HG02798 (cell line): Measurements from ENCODE around the gene UCKL1.

Experiments
- ATAC-seq: cut with Tn5 transposase; IDR thresholded peaks from one replicate; pipeline ENCODE4 v1.9.1; 2021; ENCODE audit warnings: mild to moderate bottlenecking; ENCODE audit not compliant: unreplicated experiment, poor library complexity

UCKL1 gene

DNA sequence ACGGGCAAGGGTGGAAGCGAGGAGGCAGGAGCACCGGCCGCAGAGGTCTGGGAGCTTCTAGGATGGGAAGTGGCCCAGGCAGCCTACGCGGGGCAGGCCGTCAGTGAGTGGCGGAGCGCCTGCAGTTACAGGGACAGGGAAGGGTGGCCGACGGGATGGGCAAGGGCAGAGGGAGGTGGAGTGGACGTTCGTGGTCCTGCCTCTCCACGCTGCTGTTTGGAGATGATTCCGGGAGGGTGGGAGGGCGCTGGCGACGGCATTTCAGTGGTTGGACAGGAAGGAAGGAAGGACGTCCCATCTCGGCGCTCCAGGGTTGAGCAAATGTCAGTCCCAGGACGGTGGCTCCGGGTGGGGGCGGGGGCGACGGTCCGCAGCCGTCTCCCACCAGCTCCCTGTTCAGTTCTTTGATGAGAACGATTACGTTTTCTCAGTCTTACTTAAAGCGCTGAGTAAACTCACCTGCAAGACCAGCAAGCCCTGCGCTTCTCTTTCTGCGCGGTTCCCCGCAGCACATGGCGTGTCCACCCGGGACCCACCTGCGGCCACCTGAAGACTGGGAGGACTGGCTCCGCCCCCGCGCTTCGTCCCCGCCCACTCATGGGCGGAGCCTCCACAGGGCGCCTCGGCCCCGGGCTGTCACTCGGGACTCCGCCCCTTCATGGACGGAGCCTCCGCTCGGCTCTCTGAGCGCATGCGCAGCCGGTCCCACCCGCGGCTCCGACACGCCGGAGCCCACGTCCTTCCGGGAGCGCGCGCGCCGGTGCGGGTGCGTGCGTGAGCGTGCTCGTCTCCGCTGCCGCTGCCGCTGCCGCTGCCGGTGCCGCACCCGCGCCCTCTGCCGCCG, 61.6 kb downstream of the UCKL1 start, which contains the start of gene DNAJC5:
Gene DNAJC5 (plus strand): TSS at position 769 of the 844 bp plus-strand sequence. CDS start 33,220 bp downstream, outside the sequence.
- ATAC-seq: peak; percentile 95

DNA sequence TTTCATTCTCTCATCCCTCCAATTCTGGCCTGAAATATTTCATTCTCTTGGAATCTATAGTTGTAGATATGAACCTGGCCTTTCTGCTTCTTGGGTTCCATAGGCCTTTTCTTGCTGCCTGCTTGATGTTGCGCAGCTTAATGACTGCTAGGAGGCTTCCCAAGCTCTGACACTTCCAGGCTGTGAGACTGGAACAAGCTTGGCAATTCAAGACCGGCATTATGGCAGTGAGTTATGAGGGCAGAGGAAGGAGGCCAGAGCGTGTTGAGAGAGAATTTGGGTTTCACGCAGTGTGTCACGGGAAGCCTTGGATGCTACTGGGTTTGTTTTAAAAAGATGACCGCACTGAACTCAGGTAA, 62.2 kb downstream of the UCKL1 start:
- ATAC-seq: no peak

- no peak for ATAC-seq
These were observed 63.8 kb downstream of the UCKL1 start for GRCh38 chr20:63892402-63892801.

- ATAC-seq: no peak
These were observed 64.9 kb downstream of the UCKL1 start for GRCh38 chr20:63891061-63892002.

- ATAC-seq: no peak
These were observed 65.6 kb downstream of the UCKL1 start for GRCh38 chr20:63890616-63891015.

- ATAC-seq: no peak
These were observed 66.0 kb downstream of the UCKL1 start for GRCh38 chr20:63890201-63890576.
